HG03457 (cell line): ENCODE data around the gene TBC1D8.
"Not testable (repeated sequence)": the region's sequence is repeated elsewhere in the genome, so short reads cannot be mapped to it uniquely, and the experiment has no call there.

ENCODE experiments used
- ATAC-seq: cut with Tn5 transposase; IDR thresholded peaks from one replicate; pipeline ENCODE4 v1.9.1; 2021; ENCODE audit warnings: moderate number of reproducible peaks; ENCODE audit not compliant: unreplicated experiment

Gene TBC1D8

DNA sequence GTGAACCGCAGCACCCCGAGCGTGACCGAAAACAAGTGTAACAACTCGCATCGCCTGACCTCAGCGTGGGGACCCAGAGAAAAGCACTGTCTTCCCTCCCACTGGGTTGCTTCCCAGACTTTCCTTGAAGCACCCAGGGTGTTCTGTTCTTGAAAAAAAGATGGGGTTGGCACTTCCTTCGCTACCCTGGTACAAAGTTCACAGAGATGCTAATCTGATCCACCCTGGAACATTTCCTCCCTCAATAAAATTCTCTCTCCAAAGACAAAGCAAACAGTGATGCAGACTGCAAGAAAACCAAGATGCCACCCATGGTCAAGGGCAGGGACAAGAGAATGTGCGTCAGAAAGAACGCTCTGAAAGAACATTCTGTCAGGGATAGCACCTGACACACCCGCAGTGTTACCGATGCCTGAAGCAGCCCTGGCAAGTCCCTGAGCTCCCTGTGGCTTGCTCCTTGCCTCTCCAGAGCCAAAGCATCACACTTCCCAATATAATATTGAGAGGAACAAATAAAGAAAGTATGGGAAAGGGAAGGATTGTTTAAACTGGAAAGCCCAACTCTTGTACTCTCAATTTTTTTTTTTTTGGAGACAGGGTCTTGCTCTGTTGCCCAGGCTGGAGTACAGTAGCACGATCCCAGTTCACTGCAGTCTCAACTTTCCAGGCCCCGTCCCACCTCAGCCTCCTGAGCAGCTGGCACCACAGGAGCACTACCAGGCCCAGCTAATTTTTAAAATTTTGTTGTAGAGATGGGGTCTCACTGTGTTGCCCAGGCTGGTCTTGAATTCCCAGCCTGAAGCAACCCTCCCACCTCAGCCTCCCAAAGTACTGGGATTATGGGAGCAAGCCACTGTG is 70.7 kb downstream of the TBC1D8 start:
- ATAC-seq = no peak

DNA sequence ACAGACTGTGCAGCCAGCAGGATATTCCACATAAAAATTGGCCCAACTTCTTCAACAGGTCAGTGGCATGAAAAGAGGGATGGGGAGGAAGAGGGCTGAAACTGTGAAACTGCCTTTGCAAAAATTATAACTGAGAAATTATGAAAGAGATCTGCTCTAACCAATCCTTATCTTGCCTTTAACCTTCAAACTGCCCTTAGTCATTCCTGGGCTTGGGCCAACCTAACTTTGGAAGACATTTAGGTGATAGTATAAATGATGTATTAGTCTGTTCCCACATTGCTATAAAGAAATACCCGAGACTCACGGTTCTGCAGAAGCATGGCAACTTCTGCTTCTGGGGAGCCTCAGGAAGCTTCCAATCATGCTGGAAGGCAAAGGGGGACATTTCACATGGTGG is 74.6 kb downstream of the TBC1D8 start:
- ATAC-seq = no peak

DNA sequence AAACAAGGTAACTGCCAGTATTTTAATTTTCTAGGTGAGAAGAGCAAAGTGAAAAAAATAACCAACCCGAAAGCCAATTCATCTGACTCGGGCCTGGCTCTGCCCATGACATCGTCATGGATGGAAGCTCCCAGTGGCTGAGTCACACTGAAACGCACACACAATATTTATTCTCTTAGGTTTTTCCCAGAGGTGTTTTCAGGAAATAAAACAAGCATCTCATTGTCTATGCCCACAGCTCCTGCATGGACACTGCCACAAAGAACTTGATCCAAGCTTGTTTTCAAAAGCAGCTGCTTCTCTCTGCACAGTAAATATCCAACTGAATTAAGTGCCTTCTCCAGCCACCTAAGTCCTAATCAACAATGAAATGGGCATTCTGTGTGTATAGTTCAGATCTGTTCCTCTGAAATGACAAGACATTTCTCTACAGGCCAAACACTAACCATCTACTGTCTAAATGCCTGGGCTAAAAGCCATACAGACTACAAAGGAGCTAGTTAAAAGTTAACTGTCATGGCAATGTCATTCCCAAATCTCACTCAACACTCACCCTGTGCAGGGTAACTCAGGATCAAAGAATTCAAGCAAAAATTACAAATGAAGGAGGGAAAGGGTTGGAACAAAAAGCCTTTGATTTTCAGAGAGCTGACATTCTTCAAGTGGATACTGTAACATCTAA is 86.2 kb downstream of the TBC1D8 start:
- no peak for ATAC-seq

DNA sequence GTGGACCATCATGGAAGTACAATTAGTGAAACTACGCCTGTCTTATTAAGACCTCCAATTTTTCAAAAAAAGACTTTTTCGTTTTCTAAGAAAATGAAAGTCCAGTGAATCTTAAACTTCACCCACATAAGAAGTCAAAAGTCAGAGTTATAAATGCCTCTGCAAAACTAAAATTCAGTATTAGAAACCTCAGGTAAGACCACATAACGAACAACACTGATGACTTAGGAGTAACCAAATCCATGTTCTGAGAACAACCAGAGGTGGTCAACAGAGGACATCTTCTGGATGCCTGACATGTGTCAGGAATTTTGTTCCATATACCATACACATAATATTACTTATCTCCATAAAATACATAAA is 86.7 kb downstream of the TBC1D8 start:
- ATAC-seq = no peak

DNA sequence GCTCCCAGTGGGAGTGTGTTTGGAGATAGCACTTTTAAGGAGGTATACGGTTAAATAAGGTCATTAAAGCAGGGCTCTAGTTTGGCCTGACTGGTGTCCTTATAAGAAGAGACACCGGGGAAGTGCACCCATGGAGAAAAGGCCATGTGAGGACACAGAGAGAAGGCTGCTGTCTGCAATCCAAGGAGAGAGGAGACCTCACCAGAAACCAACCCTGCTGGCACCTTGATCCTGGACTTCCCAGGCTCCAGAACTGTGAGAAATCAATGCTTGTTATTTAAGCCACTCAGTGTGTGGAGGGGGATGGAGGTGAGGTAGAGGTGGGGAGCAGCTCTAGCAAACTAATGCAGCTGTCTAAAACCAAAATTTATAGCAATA is 87.1 kb downstream of the TBC1D8 start:
- no peak for ATAC-seq

DNA sequence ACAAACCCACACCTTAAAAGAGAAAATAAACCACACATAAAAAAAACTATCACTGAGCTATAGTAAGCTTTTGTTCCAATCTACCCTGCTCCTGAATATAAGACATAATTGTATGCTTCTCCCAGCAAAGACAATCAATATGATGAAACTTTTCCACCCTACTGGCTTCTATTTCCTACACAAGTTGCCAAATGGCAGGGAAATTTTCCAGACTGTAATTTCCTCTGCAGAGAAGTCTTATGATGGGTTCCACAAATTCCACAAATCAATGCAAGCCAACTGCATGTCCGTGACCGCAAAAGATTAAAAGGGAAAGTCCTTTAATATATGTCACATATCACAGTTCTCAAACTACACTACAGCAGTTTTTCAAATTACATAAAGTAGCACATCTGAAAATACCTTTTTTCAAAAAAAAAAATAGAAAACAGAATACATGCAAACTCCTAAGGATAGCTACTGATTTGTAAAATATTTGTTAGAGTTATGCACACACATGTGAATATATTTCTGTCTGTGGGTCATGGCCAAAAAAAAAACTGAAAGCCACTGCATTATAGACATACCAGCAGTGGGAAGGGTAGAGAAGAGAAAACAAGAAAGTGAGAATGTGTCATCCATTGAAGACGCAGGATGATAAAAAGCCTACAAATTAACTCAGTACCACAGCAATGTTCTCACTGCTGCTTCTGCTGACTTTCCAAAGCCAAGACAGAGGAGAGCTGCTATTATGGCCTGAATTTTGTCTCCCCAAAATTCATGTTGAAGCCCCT is 87.6 kb downstream of the TBC1D8 start:
- no peak for ATAC-seq

DNA sequence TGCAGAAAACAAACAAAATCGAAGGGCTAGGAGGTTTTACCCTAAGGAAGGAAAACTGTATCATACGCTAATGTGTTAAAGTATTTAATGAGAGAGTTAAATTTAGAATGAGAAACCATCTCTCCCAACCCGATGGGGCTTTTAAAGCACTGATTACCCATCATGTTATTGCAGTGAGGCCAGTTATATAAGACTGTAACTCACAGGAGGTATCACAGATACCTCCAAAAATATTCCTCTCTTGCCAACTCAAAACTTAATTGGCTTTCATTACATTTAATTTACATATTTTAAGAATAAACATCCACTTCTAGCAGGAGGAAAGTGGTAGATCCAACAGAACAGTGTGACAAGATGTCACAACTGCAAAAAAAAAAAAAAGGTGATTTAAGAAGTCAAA is 92.8 kb downstream of the TBC1D8 start:
- ATAC-seq = no peak

DNA sequence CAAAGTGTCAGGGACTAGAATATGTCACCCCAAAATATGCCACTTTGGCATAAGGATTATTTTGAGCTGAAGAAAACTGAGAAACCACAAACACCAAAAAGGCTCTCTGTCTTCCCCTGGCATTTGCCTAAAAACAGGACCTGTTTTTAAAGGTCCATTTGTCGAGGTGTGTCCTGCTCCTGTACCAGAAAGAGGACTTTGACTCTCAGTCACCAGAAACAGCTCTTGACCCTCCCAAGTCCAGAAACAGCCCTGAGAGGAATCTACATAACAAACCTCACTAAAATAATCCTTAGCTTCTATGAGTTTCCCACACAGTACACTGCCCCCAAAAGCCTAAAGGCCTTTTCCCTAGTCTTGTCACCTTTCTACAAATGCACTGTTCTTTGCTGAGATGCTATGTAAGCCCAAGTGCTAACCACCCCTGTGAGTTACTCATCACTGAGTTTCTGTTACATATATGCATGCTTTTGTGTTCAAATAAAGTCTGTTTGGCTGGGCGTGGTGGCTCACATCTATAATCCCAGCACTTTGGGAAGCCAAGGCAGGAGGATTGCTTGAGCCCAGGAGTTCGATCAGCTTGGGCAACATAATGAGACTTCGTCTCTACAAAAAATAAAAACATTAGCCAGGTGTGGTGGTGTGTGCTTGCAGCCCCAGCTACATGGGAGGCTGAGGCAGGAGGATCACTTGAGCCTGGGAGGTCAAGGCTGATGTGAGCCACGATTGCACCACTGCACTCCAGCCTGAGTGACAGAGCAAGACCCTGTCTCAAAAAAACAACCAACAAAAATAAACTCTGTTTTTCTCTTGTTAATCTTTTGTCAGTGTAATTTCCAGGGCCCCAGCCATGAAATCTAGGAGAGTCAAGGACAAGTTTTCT is 93.9 kb downstream of the TBC1D8 start:
- ATAC-seq = no peak

DNA sequence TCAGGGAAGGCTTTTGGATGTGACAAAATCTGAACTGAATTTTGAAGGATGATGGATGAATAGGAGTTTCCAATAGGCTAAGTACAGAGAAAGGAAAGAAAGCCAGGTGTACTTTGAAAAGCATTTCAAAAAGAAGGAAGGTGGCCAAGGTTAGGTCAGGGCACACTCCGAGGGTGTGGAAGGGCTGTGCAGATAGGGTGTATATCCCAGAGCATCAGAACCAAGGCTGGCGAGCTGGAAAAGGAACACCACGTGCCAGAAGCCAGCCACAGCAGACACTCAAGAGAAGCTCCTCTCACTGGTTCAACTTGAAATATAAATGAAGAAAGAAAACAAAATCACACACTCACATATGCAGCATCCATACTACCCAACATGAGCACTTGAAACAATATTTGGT is 98.1 kb downstream of the TBC1D8 start:
- ATAC-seq = no peak

DNA sequence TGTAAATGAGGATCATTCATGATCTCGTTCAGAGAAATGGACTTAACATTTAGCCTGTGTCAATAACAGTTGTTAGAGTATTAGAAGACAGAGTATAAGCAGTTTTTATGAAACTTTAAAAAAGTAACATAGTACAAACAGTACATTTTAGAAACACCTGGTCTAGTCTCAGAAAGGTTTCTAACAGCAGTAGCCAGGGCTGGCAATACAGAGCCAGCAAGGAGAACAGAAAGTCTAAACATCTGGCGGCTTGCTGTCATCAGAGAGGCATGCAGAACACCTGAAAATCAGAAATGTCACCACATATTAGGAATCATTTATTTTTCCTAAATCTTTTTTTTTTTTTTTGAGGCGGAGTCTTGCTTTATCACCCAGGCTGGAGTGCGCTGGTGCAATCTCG is 99.0 kb downstream of the TBC1D8 start:
- ATAC-seq = no peak

DNA sequence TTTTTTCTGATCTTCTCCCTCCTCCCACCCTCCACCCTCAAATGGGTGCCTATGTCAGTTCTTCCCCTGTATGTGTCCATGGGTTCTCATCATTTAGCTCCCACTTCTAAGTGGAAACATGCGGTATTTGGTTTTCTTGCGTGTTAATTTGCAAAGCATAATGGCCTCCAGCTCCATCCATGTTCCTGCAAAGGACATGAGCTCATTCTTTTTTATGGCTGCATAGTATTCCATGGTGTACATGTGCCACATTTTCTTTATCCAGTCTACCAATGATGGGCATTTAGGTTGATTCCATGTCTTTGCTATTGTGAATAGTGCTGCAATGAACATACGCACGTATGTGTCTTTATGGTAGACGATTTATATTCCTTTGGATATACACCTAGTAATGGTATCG is 100.3 kb downstream of the TBC1D8 start:
- ATAC-seq = not testable (repeated sequence)

DNA sequence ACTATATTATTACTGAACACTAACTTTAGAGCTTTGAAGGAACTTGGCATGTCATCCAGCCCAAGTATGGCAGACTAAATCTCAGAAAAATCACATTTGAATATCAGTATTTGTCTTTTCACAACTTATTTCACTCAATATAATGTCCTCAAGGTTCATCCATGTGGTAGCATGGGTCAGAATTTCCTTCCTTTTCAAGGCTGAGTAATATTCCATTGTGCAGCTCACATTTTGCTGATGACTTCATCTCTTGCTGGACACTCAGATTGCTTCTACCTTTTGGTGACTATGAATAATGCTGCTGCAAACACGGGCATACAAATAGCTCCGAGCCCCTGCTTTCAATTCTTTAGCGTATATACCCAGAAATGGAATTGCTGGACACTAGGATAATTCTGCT is 102.4 kb downstream of the TBC1D8 start:
- ATAC-seq = no peak

DNA sequence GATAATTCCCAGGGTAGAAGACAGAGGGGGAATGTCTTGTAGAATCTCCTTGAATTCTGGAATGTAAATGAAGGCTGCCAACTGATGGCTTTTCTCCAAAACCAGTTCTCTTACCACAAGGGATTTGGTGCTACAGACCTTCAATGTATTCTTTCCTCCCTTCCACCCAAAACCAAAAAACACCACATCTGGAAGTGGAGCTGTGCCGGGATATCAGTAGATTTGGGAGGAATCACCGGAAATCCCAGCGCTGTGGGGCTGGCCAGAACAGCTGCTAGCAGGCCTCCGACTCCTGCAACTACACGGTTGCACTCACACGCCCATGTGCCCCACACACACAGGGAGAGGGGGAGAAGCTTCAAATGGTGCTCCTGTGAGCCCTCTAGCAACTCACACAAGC is 103.4 kb downstream of the TBC1D8 start:
- no peak for ATAC-seq

DNA sequence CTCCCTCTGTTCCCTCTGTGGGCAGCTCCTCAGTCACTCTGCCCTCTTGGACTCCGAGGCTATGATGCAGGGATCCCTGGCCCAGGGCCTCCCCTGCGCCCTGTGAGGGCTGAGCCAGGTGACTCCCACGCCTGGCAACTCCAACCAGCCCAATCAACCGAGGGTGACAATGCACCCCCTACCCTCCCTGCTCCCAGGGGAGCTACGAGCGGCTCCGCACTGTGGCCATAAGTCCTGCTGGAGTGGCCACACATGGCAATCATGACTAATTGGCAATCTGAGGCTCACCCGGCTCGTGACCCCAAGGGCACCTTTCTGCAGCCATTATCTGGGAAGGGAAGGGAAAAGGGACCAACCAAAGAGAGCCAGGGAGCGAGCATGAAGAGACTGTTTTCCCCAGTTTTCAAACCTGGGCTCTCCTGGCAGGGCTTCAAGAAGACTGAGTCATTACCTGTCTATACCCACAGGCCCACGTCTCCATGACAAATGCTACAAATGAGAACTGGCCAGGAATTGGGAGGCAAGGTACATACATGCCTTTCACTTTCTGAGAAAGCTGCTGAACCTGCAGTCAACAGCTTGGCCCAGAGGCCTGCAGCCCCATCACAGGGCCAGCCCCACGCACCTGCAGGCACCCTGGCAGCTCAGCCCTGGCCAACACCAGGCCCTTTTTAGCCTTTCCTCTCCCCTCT is 104.0 kb downstream of the TBC1D8 start:
- ATAC-seq = no peak

DNA sequence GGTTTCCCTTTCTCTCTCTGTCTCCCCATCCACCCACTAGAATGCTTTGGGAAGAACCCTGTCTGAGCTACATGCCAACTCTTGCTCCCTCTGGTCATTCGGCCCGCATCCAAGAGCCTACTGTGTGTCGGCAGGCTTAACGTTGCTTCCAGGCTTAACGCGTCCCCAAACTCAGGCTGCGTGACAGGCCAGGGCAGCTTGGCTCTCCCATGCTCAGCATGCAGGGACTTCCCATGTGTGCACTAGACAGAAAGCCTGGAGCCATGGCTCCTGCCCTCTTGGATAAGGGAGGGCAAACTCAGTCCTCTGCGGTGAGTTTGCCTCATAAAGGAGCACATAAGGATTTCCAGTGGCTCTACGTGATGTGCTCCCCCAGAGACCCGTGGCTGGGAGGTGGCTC is 105.9 kb downstream of the TBC1D8 start:
- ATAC-seq = no peak

DNA sequence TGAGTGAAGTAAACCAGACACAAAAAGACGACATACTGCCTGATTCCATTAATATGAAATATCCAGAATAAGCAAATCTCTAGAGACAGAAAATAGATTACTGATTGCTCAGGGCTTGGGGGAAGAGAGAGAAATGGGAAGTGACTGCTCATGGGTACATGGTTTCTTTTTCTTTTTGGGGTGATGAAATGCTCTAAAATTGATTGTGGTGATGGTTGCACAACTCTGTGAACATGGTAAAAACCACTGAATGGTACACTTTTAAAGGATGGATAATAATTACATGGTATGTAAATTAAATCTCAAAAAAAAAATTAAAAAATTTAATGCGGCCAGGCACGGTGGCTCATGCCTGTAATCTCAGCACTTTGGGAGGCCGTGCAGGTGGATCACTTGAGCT is 109.8 kb downstream of the TBC1D8 start:
- ATAC-seq = no peak

DNA sequence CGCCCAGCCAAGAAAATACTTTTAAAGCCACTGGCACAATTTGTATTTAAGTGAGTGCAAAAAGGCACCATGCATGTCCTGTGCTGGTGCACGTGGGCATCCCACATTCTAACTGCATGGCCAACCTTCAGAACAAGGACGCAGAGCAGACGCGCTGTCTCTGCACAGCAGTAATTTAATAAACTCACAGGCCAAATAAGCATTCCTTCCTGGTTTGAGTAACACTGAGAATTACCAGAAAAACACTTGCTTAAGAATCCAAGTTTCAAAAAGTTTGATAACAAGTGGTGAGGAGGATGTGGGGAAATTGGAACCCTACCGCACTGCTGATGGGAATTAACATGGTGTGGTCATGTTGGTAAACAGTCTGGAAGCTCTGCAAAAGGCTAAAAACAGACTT is 110.4 kb downstream of the TBC1D8 start:
- no peak for ATAC-seq

DNA sequence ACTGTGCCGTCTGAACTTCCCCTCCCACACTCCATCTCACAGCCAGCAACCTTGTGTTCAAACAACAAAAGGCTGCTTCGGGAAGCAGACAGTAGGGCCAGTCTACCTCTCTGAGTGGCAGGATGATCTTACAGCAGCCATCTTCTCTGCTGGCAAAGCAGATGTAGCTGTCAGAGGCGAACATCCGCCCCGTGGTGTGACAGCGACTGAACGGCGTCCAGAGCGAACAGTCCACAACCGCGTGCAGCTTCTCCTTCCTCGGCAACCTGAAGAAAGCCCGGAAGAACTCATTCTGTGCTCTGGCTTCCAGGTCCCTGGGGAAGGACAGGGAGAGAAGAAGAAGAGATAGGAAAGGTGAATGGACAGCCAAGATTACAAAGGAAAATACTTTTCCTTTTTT is 111.1 kb downstream of the TBC1D8 start:
- no peak for ATAC-seq

DNA sequence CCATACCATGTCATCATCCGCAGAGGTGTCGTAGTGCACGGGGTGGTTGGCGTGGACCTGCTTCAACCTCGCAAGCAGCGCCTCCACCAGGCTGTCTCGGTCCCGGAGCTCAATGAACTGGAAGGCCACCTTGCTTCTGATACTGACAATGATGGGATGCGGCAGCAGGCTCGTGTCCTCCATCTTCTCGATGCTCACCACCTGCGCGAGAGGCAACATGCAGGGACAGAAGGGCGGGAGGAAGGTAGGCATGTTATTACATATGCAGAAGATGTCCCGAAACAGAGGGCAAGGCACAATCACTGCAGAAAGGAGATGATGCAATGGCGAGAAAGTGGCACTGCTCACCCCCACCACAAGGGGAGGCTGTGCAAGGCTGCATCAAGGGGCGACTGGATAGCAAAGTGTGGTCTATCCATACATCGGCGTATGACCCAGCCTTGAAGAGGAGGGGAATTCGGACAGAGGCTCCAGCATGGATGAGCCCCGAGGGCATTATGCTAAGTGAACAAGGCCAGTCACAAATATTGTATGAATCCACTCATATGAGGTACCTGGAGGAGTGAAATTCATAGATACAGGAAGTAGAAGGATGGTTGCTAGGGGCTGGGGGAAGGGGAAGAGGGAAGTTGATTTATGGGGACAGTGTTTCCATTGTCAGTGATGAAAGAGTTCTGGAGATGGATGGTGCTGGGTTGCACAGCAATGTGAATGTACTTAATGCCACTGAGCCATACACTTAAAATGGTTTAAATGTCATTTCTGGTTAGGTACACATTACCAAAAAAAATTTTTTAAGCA is 112.5 kb downstream of the TBC1D8 start:
- no peak for ATAC-seq
